ENCODE measurements around the gene CDK5RAP2.
A peak's percentile ranks its signal among the peaks of the same experiment; 100 is the strongest.

Gene CDK5RAP2

GRCh38 chr9:120403543-120403856 lies 176.5 kb downstream of the CDK5RAP2 start:
- no peak for TF ChIP-seq CTCF (IDR thresholded peaks at IDR 0.05; ENCODE audit: low read depth, low read length)
- no peak; the same call in 1 of the 2 replicates for TF ChIP-seq MAX (IDR thresholded peaks at IDR 0.05; ENCODE audit: low read depth, low read length)
- no peak for TF ChIP-seq POLR2A (IDR thresholded peaks at IDR 0.05; ENCODE audit: extremely low read depth, insufficient read length)
- no peak; the same call in 1 of the 2 replicates for TF ChIP-seq MYC (IDR thresholded peaks at IDR 0.05; ENCODE audit: low read depth, low read length)
- no peak for DNase-seq (ENCODE audit: low read depth)

GRCh38 chr9:120402741-120403542 lies 177.0 kb downstream of the CDK5RAP2 start:
- peak; percentile 94 for DNase-seq (ENCODE audit: low read depth)
- TF ChIP-seq MAX (IDR thresholded peaks at IDR 0.05; ENCODE audit: low read depth, low read length) (0 out of 2 replicates have a peak, but pooled peaks have one; percentile 5), CTCF (IDR thresholded peaks at IDR 0.05; ENCODE audit: low read depth, low read length) (no peak), POLR2A (IDR thresholded peaks at IDR 0.05; ENCODE audit: extremely low read depth, insufficient read length) (no peak), MYC (IDR thresholded peaks at IDR 0.05; ENCODE audit: low read depth, low read length) (peak; percentile 64; the same call in 1 of the 2 replicates)
- no peak overlapping the region for H3K4me3 ChIP-seq (ENCODE audit: low read depth, low read length)

More at GRCh38 chr9:120403543-120403856, 176.5 kb downstream of the CDK5RAP2 start:
- H3K4me3 ChIP-seq (ENCODE audit: low read depth, low read length), result no peak overlapping the region

GRCh38 chr9:120399940-120400339 lies 180.0 kb downstream of the CDK5RAP2 start:
- DNase-seq (ENCODE audit: low read depth), result no peak
- no peak overlapping the region for H3K4me3 ChIP-seq (ENCODE audit: low read depth, low read length)
- TF ChIP-seq CTCF (IDR thresholded peaks at IDR 0.05; ENCODE audit: low read depth, low read length) (no peak), MYC (IDR thresholded peaks at IDR 0.05; ENCODE audit: low read depth, low read length) (no peak), POLR2A (IDR thresholded peaks at IDR 0.05; ENCODE audit: extremely low read depth, insufficient read length) (no peak), MAX (IDR thresholded peaks at IDR 0.05; ENCODE audit: low read depth, low read length) (no peak)

GRCh38 chr9:120398286-120398685 lies 181.7 kb downstream of the CDK5RAP2 start:
- TF ChIP-seq MAX (IDR thresholded peaks at IDR 0.05; ENCODE audit: low read depth, low read length), result no peak
- TF ChIP-seq POLR2A (IDR thresholded peaks at IDR 0.05; ENCODE audit: extremely low read depth, insufficient read length), result no peak
- TF ChIP-seq MYC (IDR thresholded peaks at IDR 0.05; ENCODE audit: low read depth, low read length), result no peak
- TF ChIP-seq CTCF (IDR thresholded peaks at IDR 0.05; ENCODE audit: low read depth, low read length), result no peak
- no peak overlapping the region for H3K4me3 ChIP-seq (ENCODE audit: low read depth, low read length)
- no peak for DNase-seq (ENCODE audit: low read depth)

GRCh38 chr9:120397453-120397852 lies 182.5 kb downstream of the CDK5RAP2 start:
- no peak for TF ChIP-seq CTCF (IDR thresholded peaks at IDR 0.05; ENCODE audit: low read depth, low read length)
- no peak for TF ChIP-seq POLR2A (IDR thresholded peaks at IDR 0.05; ENCODE audit: extremely low read depth, insufficient read length)
- TF ChIP-seq MAX (IDR thresholded peaks at IDR 0.05; ENCODE audit: low read depth, low read length), result no peak
- no peak for TF ChIP-seq MYC (IDR thresholded peaks at IDR 0.05; ENCODE audit: low read depth, low read length)
- H3K4me3 ChIP-seq (ENCODE audit: low read depth, low read length), result no peak overlapping the region
- DNase-seq (ENCODE audit: low read depth), result no peak

Measured in NB4 (cell line).